ENCODE measurements around the gene FAM124A.

FAM124A gene, protein sequence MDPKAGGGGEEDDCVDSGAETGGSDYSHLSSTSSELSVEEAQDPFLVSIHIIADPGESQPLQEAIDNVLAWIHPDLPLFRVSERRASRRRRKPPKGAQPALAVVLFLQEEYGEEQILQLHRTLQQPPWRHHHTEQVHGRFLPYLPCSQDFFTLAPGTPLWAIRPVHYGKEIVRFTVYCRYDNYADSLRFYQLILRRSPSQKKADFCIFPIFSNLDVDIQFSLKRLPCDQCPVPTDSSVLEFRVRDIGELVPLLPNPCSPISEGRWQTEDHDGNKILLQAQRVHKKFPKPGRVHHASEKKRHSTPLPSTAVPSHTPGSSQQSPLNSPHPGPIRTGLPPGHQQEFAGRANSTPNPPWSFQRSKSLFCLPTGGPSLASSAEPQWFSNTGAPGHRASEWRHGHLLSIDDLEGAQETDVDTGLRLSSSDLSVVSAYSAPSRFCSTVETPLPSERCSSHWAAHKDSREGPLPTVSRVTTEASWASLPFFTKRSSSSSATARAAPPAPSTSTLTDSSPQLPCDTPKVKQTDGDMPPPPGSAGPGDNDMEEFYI

DNA sequence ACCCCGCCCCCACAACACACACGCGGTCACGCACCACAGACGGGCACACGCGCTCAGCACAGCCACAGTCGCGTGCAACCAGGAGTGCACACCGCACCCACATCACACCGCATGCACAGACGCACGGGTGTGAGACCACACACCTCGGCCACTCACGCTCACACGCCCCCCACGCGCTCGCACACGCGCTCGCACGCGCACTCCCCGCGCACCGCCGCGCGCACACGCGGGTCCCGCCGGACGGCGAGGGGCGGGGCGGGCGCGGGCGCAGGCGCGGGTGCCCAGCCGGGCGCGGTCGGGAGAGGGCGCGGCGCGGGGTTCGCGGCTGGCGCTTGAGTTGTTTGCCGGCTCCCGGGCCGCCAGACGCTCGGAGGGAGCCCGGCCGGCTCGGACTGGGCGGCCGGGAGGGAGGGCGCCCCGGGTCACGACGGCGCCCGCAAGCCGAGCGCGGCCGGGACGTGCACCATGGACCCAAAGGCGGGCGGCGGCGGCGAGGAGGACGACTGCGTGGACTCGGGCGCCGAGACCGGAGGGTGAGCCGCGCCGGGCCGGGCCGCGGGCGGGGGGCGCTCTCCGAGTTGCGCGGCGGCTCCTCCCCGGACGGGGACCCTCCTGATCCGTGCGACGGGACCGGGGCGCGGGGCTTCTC, at the start of gene FAM124A:
Gene FAM124A, plus strand, starts transcription at position 362 of the 649 bp plus-strand sequence. Its CDS starts 104 bp downstream, at position 466.
- DNase-seq: peak; percentile 17 to 28

DNA sequence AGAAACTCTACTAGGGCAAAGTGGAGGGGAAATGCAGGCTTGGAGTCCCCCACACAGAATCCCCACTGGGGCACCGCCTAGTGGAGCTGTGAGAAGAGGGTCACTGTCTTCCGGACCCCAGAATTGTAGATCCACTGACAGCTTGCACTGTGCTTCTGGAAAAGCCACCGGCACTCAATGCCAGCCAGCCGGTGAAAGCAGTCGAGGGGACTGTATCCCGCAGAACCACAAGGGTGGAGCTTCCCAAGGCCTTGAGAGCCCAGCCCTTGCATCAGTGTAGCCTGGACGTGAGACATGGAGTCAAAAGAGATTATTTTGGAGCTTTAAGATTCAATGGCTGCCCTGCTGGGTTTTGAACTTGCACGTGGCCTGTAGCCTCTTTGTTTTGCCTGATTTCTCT, 47.2 kb upstream of the FAM124A start:
- DNase-seq: no peak

DNA sequence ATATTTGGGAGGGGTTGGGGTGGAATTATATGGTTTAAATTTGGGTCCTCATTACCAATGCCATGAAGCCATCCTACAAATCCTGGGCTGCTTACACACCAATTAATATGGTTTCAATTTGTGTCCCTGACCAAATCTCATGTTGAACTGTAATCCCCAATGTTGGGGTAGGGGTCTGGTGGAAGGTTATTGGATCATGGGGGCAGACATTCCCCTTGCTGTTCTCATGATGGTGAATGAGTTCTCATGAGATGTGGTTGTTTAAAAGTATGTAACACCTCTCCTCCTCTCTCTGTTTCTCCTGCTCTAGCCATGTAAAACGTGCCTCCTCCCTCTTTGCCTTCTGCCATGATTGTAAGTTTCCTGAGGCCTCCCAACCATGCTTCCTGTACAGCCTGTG, 46.6 kb upstream of the FAM124A start:
- DNase-seq: no peak

DNA sequence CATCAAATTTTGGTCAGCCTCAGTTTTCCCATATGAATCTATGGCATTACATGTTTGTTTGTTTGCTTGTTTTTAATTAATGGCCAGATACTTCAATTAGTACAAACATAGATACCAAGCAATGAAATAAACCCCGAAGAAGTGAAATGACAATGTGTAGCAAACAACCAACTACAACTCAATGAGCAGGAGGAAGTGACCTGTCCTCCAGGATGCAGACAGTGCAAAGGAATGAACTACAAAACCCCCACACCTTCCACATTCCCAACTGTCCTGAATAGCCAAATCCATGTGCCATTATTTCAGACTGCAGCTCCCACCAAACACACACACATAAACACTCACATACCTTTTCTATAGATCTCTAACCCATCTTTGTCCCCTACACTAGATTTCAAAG, 45.0 kb upstream of the FAM124A start:
- no peak for DNase-seq

DNA sequence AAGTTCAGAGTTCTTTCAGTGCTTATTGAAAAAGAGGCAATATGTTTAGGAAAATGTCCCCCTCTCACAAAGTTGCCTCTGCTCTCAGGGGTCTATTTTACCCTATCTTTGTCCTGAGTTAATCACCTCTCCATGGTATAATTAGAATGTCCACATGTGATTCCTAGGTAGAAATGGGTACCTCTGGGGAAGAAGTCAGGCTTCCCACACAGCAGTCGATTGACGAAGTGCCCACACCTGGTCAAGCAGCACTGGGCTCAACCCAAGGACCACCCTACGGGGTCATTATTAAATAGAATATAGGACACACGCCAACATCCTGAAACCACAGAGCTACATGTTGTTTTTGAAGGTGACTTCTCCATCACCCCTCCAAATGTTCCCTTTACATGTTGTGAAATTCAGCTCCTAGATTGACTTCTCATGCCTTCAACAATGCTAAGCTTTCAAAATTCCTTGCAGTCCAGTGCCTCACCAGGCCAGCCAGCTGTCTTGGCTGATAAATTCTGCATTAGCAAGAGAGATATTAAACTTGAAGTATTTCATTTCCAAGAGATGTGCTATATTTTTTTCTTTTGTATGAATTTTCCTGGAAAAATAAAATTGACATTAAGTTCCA, 43.6 kb upstream of the FAM124A start:
- DNase-seq: no peak

DNA sequence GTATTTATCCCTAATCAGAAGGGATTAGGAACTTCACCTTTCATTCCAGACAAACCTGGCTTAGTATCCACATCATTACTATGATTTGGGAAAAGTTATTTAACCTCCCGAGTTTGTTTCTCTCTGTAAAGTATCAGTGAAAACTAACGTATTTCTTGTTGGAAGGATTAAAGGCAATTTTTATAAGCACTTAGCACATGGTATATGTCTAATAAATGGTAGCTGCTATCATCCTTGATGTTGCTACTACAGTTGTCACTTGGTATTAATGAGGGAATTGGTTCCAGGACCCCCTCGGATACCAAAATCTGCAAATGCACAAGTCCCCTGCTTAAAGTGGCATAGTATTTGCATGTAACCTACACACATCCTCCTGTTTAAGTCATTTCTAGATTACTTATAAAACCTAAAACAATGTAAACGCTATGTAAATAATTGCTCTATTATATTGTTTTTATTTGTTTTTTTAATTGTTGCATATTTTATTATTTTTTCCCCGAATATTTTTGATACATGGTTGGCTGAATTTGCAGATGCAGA, 42.7 kb upstream of the FAM124A start:
- no peak for DNase-seq

DNA sequence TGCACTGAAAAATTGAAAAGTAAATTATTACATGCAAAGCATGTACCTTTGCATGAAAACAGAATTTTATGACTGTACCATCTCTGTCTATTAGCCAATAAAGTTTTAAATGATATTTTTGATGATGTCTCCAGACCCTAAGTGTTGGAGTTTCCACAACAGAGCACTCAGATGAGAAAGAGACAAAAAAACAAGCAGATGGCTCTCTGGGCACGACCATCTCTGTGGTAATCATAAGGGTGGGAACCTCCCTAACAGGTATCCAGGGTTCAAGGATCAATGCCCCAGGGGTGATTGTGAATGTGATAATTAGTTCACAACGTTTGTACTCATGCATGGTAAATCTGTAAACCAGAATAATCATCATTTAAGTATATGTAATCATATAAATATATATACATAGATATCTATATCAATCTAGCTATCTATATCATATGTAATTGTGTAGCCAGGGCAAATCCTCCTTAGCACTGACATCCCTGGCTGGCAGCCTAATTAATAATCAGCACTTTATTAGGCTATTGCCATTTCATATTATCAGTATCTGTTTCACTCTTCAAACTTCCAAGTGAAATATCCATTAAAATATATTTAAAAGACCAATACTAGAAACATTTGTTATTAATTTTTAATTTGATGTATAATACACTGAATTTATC, 41.2 kb upstream of the FAM124A start:
- no peak for DNase-seq

DNA sequence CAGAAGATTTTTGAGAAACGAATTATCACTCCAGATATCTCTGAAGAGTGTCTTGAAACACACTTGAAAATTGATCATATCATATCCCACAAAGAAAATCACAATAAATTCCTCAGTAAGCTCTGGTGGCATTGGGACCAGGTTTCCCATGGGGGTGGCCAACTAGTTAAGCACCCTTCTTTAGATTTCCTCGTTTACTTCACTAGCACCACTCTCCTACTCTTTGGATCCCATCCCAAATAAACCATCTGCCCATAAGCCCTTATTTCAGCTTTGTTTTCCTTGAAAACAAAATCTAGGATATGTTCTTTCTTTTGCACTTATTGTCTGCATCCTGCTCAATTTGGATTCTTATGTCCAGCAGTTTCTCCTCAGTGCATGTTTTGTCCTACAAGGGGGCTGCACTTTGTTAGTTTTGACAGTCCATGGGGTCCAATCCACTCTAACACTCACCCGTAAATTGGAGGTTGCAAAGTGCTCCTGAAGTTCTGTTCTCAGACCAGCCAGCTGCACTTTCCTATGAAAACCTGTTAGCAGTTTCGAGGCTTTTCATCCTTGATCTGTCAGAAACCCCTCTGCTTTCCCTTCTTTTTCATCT, 40.3 kb upstream of the FAM124A start:
- DNase-seq: no peak

DNA sequence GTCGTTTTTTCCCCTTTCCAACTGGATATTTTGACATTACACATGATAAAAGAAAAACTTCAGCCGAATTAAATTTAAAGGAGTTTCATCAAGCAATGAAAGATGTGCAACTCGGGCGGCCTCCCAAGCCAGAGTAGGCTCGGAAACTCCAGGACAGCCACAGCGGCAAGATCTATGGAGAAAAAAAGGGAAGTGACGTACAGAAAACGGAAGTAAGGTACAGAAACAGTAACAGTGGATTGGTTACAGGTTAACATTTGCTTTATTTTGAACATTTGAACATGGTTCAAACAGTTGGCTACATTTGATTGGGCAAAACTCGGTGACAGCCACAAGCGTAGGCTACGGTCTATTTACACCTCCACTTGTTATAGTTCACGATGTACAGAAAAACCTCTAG, 30.5 kb upstream of the FAM124A start:
- no peak for DNase-seq

DNA sequence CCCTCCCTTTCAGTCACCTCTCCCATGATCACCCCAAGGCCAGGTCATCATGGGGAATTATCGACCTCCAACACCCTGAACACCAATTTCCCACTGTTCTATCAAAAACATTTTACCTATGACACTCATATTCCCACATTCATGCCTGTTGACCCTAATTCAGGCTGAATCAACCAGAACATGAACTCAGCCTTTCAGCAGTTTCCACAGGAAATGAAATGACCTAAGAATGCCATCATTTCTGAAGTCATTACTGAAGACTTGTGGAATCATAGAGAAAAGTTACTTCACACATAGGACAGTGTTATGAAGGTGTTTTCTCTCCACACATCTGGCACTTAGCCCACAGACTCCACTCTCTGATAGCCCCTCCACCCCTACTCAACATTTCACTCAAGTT, 29.9 kb upstream of the FAM124A start:
- no peak for DNase-seq

DNA sequence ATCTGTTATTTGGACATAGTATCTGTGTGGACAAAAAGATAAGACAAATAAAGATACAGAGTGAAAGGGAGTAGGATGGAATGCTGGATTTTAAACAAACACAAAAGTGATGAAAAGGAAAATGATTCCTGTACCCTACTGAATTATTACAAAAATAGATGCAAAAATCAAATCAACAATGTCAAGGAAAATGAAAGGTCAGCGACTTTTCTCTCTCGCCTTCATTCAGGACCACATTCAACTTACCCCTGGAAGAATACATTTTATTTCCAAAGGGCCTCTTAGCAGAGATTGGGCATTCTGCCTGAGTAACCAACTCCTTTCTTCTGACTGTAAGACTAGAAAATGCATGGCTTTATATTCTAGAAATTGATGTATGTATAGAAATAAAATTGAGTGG, 28.8 kb upstream of the FAM124A start:
- DNase-seq: no peak

DNA sequence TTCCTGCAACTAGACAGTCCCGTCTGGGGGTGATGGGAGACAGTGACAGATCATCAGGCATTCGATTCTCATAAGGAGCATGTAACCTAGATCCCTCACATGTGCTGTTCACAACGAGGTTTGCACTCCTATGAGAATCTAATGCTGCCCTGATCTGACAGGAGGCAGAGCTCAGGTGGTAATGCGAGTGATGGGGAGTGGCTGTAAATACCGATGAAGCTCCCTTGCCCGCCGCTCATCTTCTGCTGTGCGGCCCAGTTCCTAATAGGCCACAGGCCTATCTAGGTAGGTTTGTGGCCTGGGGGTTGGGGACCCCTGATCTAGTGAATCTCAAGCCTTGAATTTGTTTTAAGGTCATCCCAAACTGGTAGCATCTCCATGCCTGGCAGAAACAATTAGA, 27.3 kb upstream of the FAM124A start:
- no peak for DNase-seq

DNA sequence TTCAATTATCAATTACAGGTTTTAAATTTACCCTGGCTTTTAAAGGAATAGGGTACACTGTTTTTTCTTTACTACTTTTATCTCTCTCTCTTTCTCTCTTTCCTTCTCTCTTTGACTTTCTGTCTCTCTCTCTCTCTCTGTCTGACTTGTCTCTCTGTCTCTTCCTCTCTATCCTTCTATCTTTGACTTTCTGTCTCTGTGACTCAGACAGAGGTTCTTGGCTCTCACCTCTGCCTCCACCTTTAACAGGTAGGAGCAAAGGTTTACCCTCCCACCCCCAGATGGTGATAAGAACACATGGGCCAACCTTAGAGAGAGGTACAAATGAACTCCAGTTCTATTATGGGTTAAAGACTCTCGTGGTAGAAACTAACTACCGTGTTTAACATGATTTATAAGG, 20.3 kb upstream of the FAM124A start:
- no peak for DNase-seq

DNA sequence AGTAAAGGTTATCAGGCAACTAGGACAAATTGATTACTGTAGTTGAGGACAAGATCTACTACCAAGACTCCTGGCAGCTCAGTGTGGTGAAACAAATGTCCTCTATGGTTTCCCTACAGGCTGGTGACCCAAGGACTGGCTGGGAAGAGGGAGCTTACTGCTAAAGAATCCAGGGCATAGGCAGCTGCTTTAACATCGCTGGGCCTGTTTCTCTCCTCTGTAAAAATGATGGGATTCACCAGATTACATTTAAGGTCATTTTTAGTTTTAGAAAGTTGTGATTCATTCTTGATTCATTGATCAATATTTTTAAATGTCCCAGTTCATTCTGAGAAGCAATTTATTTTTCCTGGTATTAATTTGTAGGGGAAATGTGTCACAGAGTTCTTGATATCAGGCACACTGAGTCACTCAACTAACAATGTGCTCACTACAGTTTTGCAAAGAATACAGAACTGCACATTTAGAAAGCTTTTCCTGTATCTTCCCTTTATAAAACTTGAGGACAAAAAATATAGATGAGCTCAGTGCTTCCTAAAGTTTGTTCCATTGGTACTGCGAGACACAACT, 19.6 kb upstream of the FAM124A start:
- DNase-seq: no peak

DNA sequence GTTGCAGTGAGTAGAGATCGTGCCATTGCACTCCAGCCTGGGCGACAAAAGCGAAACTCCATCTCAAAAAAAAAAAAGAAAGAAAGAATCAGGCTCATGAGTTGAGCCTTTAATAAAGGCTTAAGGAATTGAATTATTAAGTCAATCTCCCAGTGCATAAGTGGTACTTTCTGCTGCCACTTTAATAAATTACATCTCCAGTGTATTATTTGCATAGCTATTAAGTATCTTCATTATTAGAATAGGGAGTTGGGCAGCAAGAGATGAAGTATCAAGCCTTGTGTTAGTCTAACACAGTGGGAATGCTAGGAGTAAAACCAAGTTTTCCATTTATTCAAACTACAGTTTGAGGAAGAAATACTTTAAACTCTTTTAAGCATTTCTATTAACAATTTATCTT, 15.6 kb upstream of the FAM124A start:
- DNase-seq: no peak

DNA sequence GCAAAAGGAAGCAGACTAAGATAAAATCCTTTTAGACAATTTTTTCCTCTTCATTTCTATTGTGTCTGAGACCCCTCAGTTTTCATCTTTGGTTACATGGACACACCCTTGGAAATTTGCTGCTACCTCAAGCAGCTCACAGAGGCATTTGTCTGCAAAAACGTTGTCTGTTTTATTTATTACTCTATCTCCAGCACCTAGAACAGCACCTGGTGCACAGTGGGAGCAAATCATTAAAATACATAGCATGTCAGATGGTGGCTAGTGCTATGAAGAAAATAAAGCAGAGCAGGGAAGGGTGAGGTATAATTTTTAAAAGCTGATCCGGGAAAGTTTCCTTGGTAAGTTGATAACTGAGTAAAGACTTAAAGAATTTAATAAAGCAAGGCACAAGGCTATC, 14.3 kb upstream of the FAM124A start:
- no peak for DNase-seq

DNA sequence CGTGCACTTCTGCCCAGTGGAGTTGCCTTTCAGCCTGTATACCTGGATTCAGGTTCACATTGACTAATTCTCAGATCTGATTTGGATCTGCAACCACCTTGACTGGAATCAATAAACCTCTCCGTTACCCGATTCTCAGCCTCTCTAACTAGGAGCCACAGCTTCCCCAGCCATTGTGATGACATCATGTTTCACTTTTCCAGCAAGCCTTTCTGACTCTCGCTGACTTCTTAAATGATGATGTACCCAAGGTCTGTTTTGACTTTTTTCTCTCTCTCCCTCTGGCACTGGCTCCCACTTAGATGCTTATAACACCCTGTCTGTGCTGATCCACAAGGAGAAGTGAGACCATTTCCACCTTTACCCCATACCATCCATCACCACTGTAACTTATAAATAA, 13.5 kb upstream of the FAM124A start:
- DNase-seq: no peak

DNA sequence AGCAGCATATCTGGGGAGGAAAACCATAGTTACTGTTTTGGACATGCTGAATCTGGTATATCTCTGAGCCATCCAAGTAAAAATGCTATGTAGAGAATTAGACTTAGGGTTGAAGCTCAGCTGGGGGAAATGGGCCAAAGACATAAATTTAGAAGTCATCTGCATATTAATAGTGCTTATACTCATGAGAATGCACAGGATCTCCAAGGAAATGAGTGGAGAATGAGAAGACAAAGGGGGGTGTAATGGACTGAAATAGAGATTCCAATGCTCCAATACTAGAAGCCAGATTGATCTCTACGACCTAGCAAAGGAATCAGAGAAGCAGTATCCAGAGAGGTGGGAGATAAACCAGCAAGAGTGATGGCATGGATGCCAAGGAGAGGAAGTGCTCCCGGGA, 10.3 kb upstream of the FAM124A start:
- no peak for DNase-seq

DNA sequence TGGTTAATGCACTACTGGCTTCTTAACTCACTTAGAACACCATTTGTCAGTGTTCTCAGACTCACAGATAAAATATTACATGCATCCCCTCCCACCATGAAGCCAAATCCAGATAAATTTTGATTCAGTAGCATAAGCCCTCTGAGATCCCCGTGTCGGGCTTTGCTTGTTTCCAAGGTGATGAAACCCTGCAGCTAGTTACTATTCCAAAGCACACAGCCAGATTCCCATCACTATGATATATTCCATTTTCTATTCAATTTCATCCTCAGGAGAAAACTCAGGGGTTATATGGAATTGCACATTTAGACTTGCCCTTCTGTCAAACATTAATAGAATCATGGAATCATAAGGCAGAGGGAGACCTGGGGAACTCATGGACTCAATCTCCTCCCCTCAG, 9.4 kb upstream of the FAM124A start:
- DNase-seq: no peak

DNA sequence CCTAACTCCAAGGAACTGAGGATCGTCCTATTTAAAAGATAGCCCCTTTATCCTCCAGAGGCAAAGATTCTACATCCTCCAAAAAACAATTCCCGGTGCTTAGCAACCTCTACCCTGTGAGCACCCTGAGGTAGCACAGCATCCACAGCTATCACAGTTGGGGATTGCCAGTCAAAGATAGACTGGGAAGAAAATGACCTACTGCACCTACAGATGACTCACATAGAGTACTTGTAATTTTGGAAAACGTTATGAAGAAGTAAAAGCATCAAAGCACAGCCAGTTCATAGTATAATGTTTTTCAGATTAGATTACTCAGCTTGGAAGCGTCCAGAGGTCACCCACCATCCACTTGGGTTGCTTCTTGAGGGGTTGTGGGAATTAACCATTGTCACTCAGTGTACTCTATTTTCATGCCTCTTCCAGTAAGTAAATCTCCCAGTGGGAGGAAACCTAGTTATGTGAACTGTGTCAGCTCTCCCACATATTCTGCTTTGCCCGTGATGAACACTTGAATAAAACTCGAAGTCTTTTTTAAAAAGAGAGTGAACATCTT, 8.9 kb upstream of the FAM124A start:
- DNase-seq: no peak

DNA sequence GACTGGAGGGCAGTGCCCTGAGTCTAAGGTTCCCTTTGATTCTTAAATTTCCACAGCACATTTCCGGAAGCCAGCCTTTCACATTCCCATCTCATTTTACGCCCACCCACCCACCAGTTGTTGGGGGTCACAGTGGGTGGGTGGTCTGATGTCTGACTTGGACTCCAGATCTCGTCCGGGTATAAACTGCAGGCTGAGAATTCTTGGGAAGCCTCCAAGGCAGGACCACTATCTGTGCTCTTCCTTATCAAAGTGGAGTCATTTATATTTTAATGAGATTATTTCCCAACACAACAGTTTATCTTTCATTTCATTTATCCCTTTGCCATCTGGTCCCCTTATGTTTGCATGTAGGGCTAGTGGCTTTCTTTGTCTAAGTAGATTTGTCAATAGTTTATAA, 3.6 kb upstream of the FAM124A start:
- DNase-seq: no peak

DNA sequence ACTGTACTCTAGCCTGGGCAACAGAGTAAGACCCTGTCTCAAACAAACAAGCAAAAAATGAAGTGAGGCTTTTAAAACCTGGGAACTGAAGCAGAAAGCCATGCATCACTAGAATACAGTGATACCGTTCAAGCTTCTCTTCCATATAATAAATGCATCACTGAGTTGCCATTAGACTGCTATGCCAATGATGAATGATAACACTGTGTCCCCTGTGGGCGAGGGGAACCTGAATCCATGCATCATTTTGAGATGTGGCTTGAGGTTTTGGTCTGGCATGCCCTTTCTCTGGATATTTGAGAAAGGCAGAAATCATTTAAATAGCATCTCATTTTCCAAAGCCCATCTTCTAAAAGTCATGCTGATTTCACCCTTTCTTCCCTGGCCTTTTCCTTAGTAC, 1.5 kb upstream of the FAM124A start:
- DNase-seq: no peak

Data from CD4-positive, alpha-beta T cell treated with Interferon alpha-2 for 1 hour (primary cell).